Measurements from ENCODE around the gene RGS16. TPM values are rescaled to one million over a fixed set of nuclear protein-coding genes. Genes with fewer than 3 reads are reported as not detected.

Gene RGS16
- total and polyA plus RNA-seq, 2 donors (not counting 1 experiment from before 2014, with no cell fraction given): 3.3 to 11.4 TPM

- 100% methylated on average over 2 of the region's 3 CpGs for WGBS (ENCODE audit: insufficient coverage)
- Histone ChIP-seq H3K27me3 (replicated peaks in 1 of 4; ENCODE audit: control extremely low read depth in 1 of 4, control insufficient read depth in 3 of 4, insufficient read depth in 4 of 4, low read length in 3 of 4) (no peaks in the 10 kb centered on the region), H3K9ac (ENCODE audit: low read length) (no peak overlapping the region), H3K79me2 (ENCODE audit: control insufficient read depth, insufficient read depth, low read length) (no peaks in the 10 kb centered on the region), H4K20me1 (ENCODE audit: control insufficient read depth, insufficient read depth, low read length, poor library complexity, severe bottlenecking) (no peaks in the 10 kb centered on the region), H3K4me1 (ENCODE audit: control insufficient read depth in 2 of 2, insufficient read depth in 2 of 2, low read length in 2 of 2) (peaks cover 5 to 19% of the 10 kb centered on the region in 2 donors), H3K9me3 (ENCODE audit: control extremely low read depth in 1 of 3, control insufficient read depth in 2 of 3, insufficient read depth in 1 of 3, low read length in 2 of 3) (no peaks in the 10 kb centered on the region), H3K36me3 (replicated peaks in 1 of 2; ENCODE audit: control extremely low read depth in 1 of 2, control insufficient read depth in 1 of 2, extremely low read depth in 1 of 2, insufficient read depth in 2 of 2, low read length in 1 of 2) (peaks cover 4 to 70% of the 10 kb centered on the region in 2 experiments), H2AFZ (ENCODE audit: insufficient read depth, low read depth, low read length, poor library complexity, severe bottlenecking) (no peak overlapping the region), H3K4me2 (replicated peaks; ENCODE audit: low read depth, low read length, poor library complexity, severe bottlenecking) (no peak overlapping the region), H3K27ac (ENCODE audit: low read length in 2 of 2) (no peak overlapping the region), H3K4me3 (ENCODE audit: control extremely low read depth in 1 of 5, extremely low read depth in 1 of 5, insufficient read depth in 1 of 5, low read depth in 2 of 5, low read length in 4 of 5) (no peak overlapping the region)
- Mint-ChIP-seq H3K9me3 (ENCODE audit: insufficient read depth) (no peaks in the 10 kb centered on the region), H3K4me3 (no peak overlapping the region), H3K4me1 (peaks cover 13% of the 10 kb centered on the region), H3K27ac (no peak overlapping the region), H3K27me3 (no peaks in the 10 kb centered on the region)
- intact Hi-C loops (cut with micrococcal nuclease): no loop called here
- ChIA-PET POLR2A (no interaction called here), CTCF (interaction anchor here (0.6 kb wide), 1 partner anchor 132 kb away, joined by 3 read pairs; no protein-coding TSS in a partner anchor)
- no peak for TF ChIP-seq EZH2 (IDR thresholded peaks at IDR 0.05; ENCODE audit: borderline replicate concordance, insufficient read depth, low read depth, low read length, poor library complexity, severe bottlenecking)
- TF ChIP-seq CTCF (IDR thresholded peaks at IDR 0.05): no peak
- DNase-seq (no peak), ATAC-seq (ENCODE audit: low read depth) (no peak)
These were observed 28.5 kb downstream of the RGS16 start for GRCh38 chr1:182575540-182576149.

DNA sequence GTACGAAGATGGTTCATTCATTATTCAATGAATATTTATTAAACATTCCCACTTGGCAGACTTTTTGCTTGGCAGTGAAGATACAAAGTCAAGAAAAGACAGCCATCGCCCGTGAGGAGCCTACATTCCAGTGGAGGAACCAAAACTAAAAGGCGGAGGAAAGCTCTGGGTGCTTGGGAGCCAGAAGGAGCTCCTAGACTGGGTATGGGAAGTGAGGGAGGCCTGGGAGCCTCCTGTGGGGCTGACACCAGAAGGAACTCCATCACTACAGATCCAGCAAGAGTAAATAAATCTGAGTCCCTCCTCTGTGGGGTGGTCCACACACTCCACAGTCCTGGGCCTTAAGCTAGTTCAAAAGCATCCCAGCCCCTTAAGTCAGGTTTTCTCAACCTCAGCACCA lies 30.0 kb downstream of the RGS16 start:
- intact Hi-C loops (cut with micrococcal nuclease): no loop called here
- H3K9ac ChIP-seq (ENCODE audit: low read length): no peak overlapping the region
- no peaks in the 10 kb centered on the region for H4K20me1 ChIP-seq (ENCODE audit: control insufficient read depth, insufficient read depth, low read length, poor library complexity, severe bottlenecking)
- ChIA-PET POLR2A (no interaction called here), CTCF (interaction anchor here (1.1 to 1.5 kb wide), 6 partner anchors 19 to 90 kb away, joined by 3 to 6 read pairs (median 4); no protein-coding TSS in a partner anchor)
- Mint-ChIP-seq H3K4me1 (peaks cover 13% of the 10 kb centered on the region), H3K27me3 (no peaks in the 10 kb centered on the region), H3K9me3 (ENCODE audit: insufficient read depth) (no peaks in the 10 kb centered on the region), H3K27ac (no peak overlapping the region), H3K4me3 (no peak overlapping the region)
- WGBS (ENCODE audit: insufficient coverage): no CpG with 5 or more reads among the region's 4 CpGs
- H3K27me3 ChIP-seq (replicated peaks in 1 of 4; ENCODE audit: control extremely low read depth in 1 of 4, control insufficient read depth in 3 of 4, insufficient read depth in 4 of 4, low read length in 3 of 4): no peaks in the 10 kb centered on the region
- no peak for ATAC-seq (ENCODE audit: low read depth)
- no peak overlapping the region for H3K4me2 ChIP-seq (replicated peaks; ENCODE audit: low read depth, low read length, poor library complexity, severe bottlenecking)
- H2AFZ ChIP-seq (ENCODE audit: insufficient read depth, low read depth, low read length, poor library complexity, severe bottlenecking): no peak overlapping the region
- no peak overlapping the region for H3K27ac ChIP-seq (ENCODE audit: low read length in 2 of 2)
- no peak for DNase-seq
- H3K9me3 ChIP-seq (ENCODE audit: control extremely low read depth in 1 of 3, control insufficient read depth in 2 of 3, insufficient read depth in 1 of 3, low read length in 2 of 3): no peaks in the 10 kb centered on the region
- peaks cover 20 to 34% of the 10 kb centered on the region in 2 donors for H3K4me1 ChIP-seq (ENCODE audit: control insufficient read depth in 2 of 2, insufficient read depth in 2 of 2, low read length in 2 of 2)
- H3K79me2 ChIP-seq (ENCODE audit: control insufficient read depth, insufficient read depth, low read length): no peaks in the 10 kb centered on the region
- no peak for TF ChIP-seq EZH2 (IDR thresholded peaks at IDR 0.05; ENCODE audit: borderline replicate concordance, insufficient read depth, low read depth, low read length, poor library complexity, severe bottlenecking)
- TF ChIP-seq CTCF (IDR thresholded peaks at IDR 0.05): no peak
- H3K4me3 ChIP-seq (ENCODE audit: control extremely low read depth in 1 of 5, extremely low read depth in 1 of 5, insufficient read depth in 1 of 5, low read depth in 2 of 5, low read length in 4 of 5): no peak overlapping the region
- peaks cover under 1 to 55% of the 10 kb centered on the region in 2 experiments for H3K36me3 ChIP-seq (replicated peaks in 1 of 2; ENCODE audit: control extremely low read depth in 1 of 2, control insufficient read depth in 1 of 2, extremely low read depth in 1 of 2, insufficient read depth in 2 of 2, low read length in 1 of 2)
